Central memory CD8-positive, alpha-beta T cell (primary cell): Measurements from ENCODE around the gene TYK2.
A peak's percentile ranks its signal among the peaks of the same experiment; 100 is the strongest.

Experiments used
- ATAC-seq: fragments of 150-1000 bp; cut with Tn5 transposase; replicated peaks from 2 replicates; pipeline ENCODE4 v1.10.0; 2022; ENCODE audit warnings: mild to moderate bottlenecking, moderate FRiP score, moderate number of reproducible peaks; ENCODE audit not compliant: poor library complexity, severe bottlenecking; ENCODE audit errors: extremely low read depth
- DNase-seq, 2 donors: peaks; one replicate each; pipeline ENCODE4 v3.0.0; 2021; ENCODE audit warnings: low spot score in 2 of 2
- H3K27ac Mint-ChIP-seq: one replicate; pipeline ENCODE4 v1.8.0; 2022; ENCODE audit warnings: low read depth, mild to moderate bottlenecking, moderate library complexity, mixed read lengths
- H3K27me3 Mint-ChIP-seq: one replicate; pipeline ENCODE4 v1.8.0; 2022; ENCODE audit warnings: mixed read lengths
- H3K36me3 Mint-ChIP-seq: one replicate; pipeline ENCODE4 v1.8.0; 2022; ENCODE audit warnings: mild to moderate bottlenecking, moderate library complexity, mixed read lengths; ENCODE audit not compliant: insufficient read depth
- H3K4me1 Mint-ChIP-seq: one replicate; pipeline ENCODE4 v1.8.0; 2022; ENCODE audit warnings: mixed read lengths
- H3K4me3 Mint-ChIP-seq: one replicate; pipeline ENCODE4 v1.8.0; 2022; ENCODE audit warnings: mild to moderate bottlenecking, moderate library complexity, mixed read lengths
- H3K9me3 Mint-ChIP-seq: one replicate; pipeline ENCODE4 v1.8.0; 2022; ENCODE audit warnings: mixed read lengths

TYK2 gene

GRCh38 chr19:10380313-10381102 lies at the start of gene TYK2:
Gene TYK2, minus strand, starts transcription at chr19:10380572. Its CDS starts 2,166 bp downstream, at chr19:10378406.
- ATAC-seq (peak; percentile 100), DNase-seq (peak; percentile 96)
- Mint-ChIP-seq H3K27ac (peak within 1 kb of the TSS; percentile 88), H3K4me1 (peaks cover 20% of the 10 kb centered on the region), H3K36me3 (peaks cover 29% of the 10 kb centered on the region), H3K9me3 (no peaks in the 10 kb centered on the region), H3K4me3 (peak within 1 kb of the TSS; percentile 87), H3K27me3 (no peaks in the 10 kb centered on the region)

GRCh38 chr19:10428996-10429381 lies 48.6 kb upstream of the TYK2 start:
- peak overlapping the region; percentile 81 for H3K4me3 Mint-ChIP-seq
- no peak for DNase-seq

GRCh38 chr19:10427169-10427568 lies 46.8 kb upstream of the TYK2 start:
- peaks cover 70% of the 10 kb centered on the region for H3K4me1 Mint-ChIP-seq
- peaks cover 14% of the 10 kb centered on the region for H3K27me3 Mint-ChIP-seq

More at GRCh38 chr19:10428996-10429381, 48.6 kb upstream of the TYK2 start:
- Mint-ChIP-seq H3K4me1 (peaks cover 69% of the 10 kb centered on the region), H3K36me3 (peaks cover 47% of the 10 kb centered on the region), H3K9me3 (peaks cover 6% of the 10 kb centered on the region), H3K27me3 (peaks cover 10% of the 10 kb centered on the region), H3K27ac (peak overlapping the region; percentile 99)
- no peak for ATAC-seq

GRCh38 chr19:10424011-10424637 lies 43.8 kb upstream of the TYK2 start:
- H3K36me3 Mint-ChIP-seq = peaks cover 35% of the 10 kb centered on the region
- peak overlapping the region; percentile 77 for H3K4me3 Mint-ChIP-seq
- DNase-seq (peak in 1 of 2 donors; percentile 47), ATAC-seq (no peak)
- peak overlapping the region; percentile 96 for H3K27ac Mint-ChIP-seq
- H3K9me3 Mint-ChIP-seq = peaks cover 6% of the 10 kb centered on the region
- H3K27me3 Mint-ChIP-seq = peaks cover 44% of the 10 kb centered on the region
- peaks cover 67% of the 10 kb centered on the region for H3K4me1 Mint-ChIP-seq

More at GRCh38 chr19:10427169-10427568, 46.8 kb upstream of the TYK2 start:
- Mint-ChIP-seq H3K9me3 (peaks cover 6% of the 10 kb centered on the region), H3K4me3 (peak overlapping the region; percentile 56), H3K36me3 (peaks cover 45% of the 10 kb centered on the region), H3K27ac (peak overlapping the region; percentile 99)
- no peak for DNase-seq
- no peak for ATAC-seq

GRCh38 chr19:10422846-10423245 lies 42.5 kb upstream of the TYK2 start:
- no peak for ATAC-seq
- DNase-seq = no peak
- H3K27ac Mint-ChIP-seq = peak overlapping the region; percentile 96
- no peaks in the 10 kb centered on the region for H3K9me3 Mint-ChIP-seq
- peaks cover 49% of the 10 kb centered on the region for H3K27me3 Mint-ChIP-seq
- no peak overlapping the region for H3K4me3 Mint-ChIP-seq
- peaks cover 64% of the 10 kb centered on the region for H3K4me1 Mint-ChIP-seq
- peaks cover 28% of the 10 kb centered on the region for H3K36me3 Mint-ChIP-seq

- Mint-ChIP-seq H3K4me1 (peaks cover 60% of the 10 kb centered on the region), H3K4me3 (peak overlapping the region; percentile 48), H3K9me3 (no peaks in the 10 kb centered on the region), H3K36me3 (peaks cover 24% of the 10 kb centered on the region), H3K27ac (no peak overlapping the region), H3K27me3 (peaks cover 48% of the 10 kb centered on the region)
- DNase-seq (no peak), ATAC-seq (no peak)
These were observed 41.7 kb upstream of the TYK2 start for GRCh38 chr19:10422046-10422461.

- ATAC-seq = no peak
- Mint-ChIP-seq H3K36me3 (peaks cover 27% of the 10 kb centered on the region), H3K9me3 (no peaks in the 10 kb centered on the region), H3K4me1 (peaks cover 64% of the 10 kb centered on the region), H3K4me3 (peak overlapping the region; percentile 48), H3K27me3 (peaks cover 54% of the 10 kb centered on the region), H3K27ac (peak overlapping the region; percentile 55)
- DNase-seq = no peak
These were observed 41.1 kb upstream of the TYK2 start for GRCh38 chr19:10421240-10422045.

- H3K9me3 Mint-ChIP-seq = no peaks in the 10 kb centered on the region
- peak within 1 kb of the TSS; percentile 77 for H3K4me3 Mint-ChIP-seq
- ATAC-seq (no peak), DNase-seq (peak; percentile 49 to 60)
- H3K27ac Mint-ChIP-seq = peak within 1 kb of the TSS; percentile 79
- H3K27me3 Mint-ChIP-seq = peaks cover 57% of the 10 kb centered on the region
- peaks cover 68% of the 10 kb centered on the region for H3K4me1 Mint-ChIP-seq
- peaks cover 31% of the 10 kb centered on the region for H3K36me3 Mint-ChIP-seq
These were observed 40.3 kb upstream of the TYK2 start, which contains the start of gene PDE4A for GRCh38 chr19:10420444-10421239. Gene PDE4A, plus strand, starts transcription at chr19:10420538. Its CDS starts 227 bp downstream, at chr19:10420765.

- H3K4me1 Mint-ChIP-seq = peaks cover 60% of the 10 kb centered on the region
- H3K9me3 Mint-ChIP-seq = no peaks in the 10 kb centered on the region
- peaks cover 24% of the 10 kb centered on the region for H3K36me3 Mint-ChIP-seq
- ATAC-seq (peak; percentile 22), DNase-seq (peak in 1 of 2 donors; percentile 43)
- H3K27me3 Mint-ChIP-seq = peaks cover 57% of the 10 kb centered on the region
- H3K4me3 Mint-ChIP-seq = peak overlapping the region; percentile 77
- H3K27ac Mint-ChIP-seq = peak overlapping the region; percentile 79
These were observed 39.5 kb upstream of the TYK2 start for GRCh38 chr19:10419646-10420443.

GRCh38 chr19:10419200-10419645 lies 38.9 kb upstream of the TYK2 start:
- Mint-ChIP-seq H3K4me1 (peaks cover 56% of the 10 kb centered on the region), H3K36me3 (peaks cover 20% of the 10 kb centered on the region), H3K9me3 (no peaks in the 10 kb centered on the region), H3K27ac (peak overlapping the region; percentile 79), H3K27me3 (peaks cover 57% of the 10 kb centered on the region), H3K4me3 (peak overlapping the region; percentile 77)
- ATAC-seq (no peak), DNase-seq (no peak)
